MCF 10A (cell line): ENCODE results near the gene STXBP1. TPM values are rescaled to one million over a fixed set of nuclear protein-coding genes. Genes with fewer than 3 reads are reported as not detected.

ENCODE experiments used
- BruUV-seq: library from RNA; stranded (reverse); fragments of 400-500 nt; replicated peaks from 2 replicates; lab custom pipeline; 2021; lab: Mats Ljungman, UMichigan
- CTCF ChIA-PET: fragments of 300-600 bp; sonication (Branson Sonifier 250); formaldehyde crosslinking; extraction: SDS; loops from one replicate; lab custom pipeline; 2021; ENCODE audit warnings: antibody characterized with exemption, inconsistent platforms; lab: Yijun Ruan, JAX
- POLR2A ChIA-PET: fragments of 300-600, 350-650 bp; sonication (Branson Sonifier 250); formaldehyde crosslinking; extraction: SDS; loops from one replicate; lab custom pipeline; 2020; ENCODE audit warnings: antibody characterized with exemption, inconsistent platforms; lab: Yijun Ruan, JAX
- DNase-seq: peaks from one replicate; pipeline ENCODE4 v3.0.0-alpha.2; 2018; ENCODE audit not compliant: unreplicated experiment
- H3K27ac Mint-ChIP-seq: one replicate; pipeline ENCODE4 v1.8.0; 2022; ENCODE audit warnings: mild to moderate bottlenecking, low read depth, mixed read lengths; ENCODE audit not compliant: unreplicated experiment
- H3K27me3 Mint-ChIP-seq: one replicate; pipeline ENCODE4 v1.8.0; 2022; ENCODE audit warnings: mixed read lengths; ENCODE audit not compliant: insufficient read depth, unreplicated experiment
- H3K36me3 Mint-ChIP-seq: one replicate; pipeline ENCODE4 v1.8.0; 2022; ENCODE audit warnings: mild to moderate bottlenecking, moderate library complexity, mixed read lengths; ENCODE audit not compliant: insufficient read depth, unreplicated experiment
- H3K4me1 Mint-ChIP-seq: one replicate; pipeline ENCODE4 v1.8.0; 2022; ENCODE audit warnings: mixed read lengths; ENCODE audit not compliant: insufficient read depth, unreplicated experiment
- H3K4me3 Mint-ChIP-seq: one replicate; pipeline ENCODE4 v1.8.0; 2022; ENCODE audit warnings: mild to moderate bottlenecking, moderate library complexity, mixed read lengths; ENCODE audit not compliant: unreplicated experiment
- H3K9me3 Mint-ChIP-seq: one replicate; pipeline ENCODE4 v1.8.0; 2022; ENCODE audit warnings: mixed read lengths; ENCODE audit not compliant: unreplicated experiment
- CTCF ChIP-seq: fragments of 200-600 bp; IDR thresholded peaks from one replicate; pipeline ENCODE4 v1.8.0; 2022; ENCODE audit warnings: antibody characterized with exemption, mild to moderate bottlenecking; ENCODE audit not compliant: unreplicated experiment
- intact Hi-C: fragments of 100-400 bp; cut with micrococcal nuclease; formaldehyde crosslinking; loops from 2 replicates; pipeline ENCODE4 v1.14.1; 2022
- total RNA-seq: library from RNA; stranded (reverse); gene quantifications from 2 replicates; pipeline ENCODE4 v1.2.3, GENCODE V29; 2022

Gene STXBP1
- total RNA-seq, 1 experiment from 2014 or later: 20.0 TPM

GRCh38 chr9:127722055-127722745 lies 110.1 kb downstream of the STXBP1 start:
- Mint-ChIP-seq H3K4me3 (no peak overlapping the region), H3K27ac (no peak overlapping the region), H3K9me3 (no peaks in the 10 kb centered on the region), H3K36me3 (no peaks in the 10 kb centered on the region), H3K4me1 (peaks cover 27% of the 10 kb centered on the region), H3K27me3 (no peaks in the 10 kb centered on the region)
- no peak for DNase-seq
- TF ChIP-seq CTCF: no peak
- intact Hi-C loops: loop anchor here (5.0 kb wide), 1 partner anchor 110 kb away; the partner anchor contains the start of gene STXBP1
- no TSS peak for BruUV-seq
- CTCF ChIA-PET: interaction anchor here (0.6 to 1.5 kb wide), 5 partner anchors 12 to 199 kb away, joined by 3 to 8 read pairs (median 4); partner anchors contain the start of genes CDK9 and TOR2A
- POLR2A ChIA-PET: no interaction called here

- no peaks in the 10 kb centered on the region for H3K27me3 Mint-ChIP-seq
- no peaks in the 10 kb centered on the region for H3K36me3 Mint-ChIP-seq
- no peak for DNase-seq
- ChIA-PET CTCF (interaction anchor here (1.0 to 1.1 kb wide), 2 partner anchors 10 to 12 kb away, joined by 3 to 7 read pairs; partner anchors contain the start of gene TOR2A), POLR2A (no interaction called here)
- H3K4me1 Mint-ChIP-seq: peaks cover 27% of the 10 kb centered on the region
- H3K9me3 Mint-ChIP-seq: no peaks in the 10 kb centered on the region
- no TSS peak for BruUV-seq
- H3K4me3 Mint-ChIP-seq: no peak overlapping the region
- H3K27ac Mint-ChIP-seq: no peak overlapping the region
- intact Hi-C loops: loop anchor here (5.0 kb wide), 1 partner anchor 111 kb away; the partner anchor contains the start of gene STXBP1
- TF ChIP-seq CTCF: no peak
These were observed 110.9 kb downstream of the STXBP1 start for GRCh38 chr9:127723013-127723412.

DNA sequence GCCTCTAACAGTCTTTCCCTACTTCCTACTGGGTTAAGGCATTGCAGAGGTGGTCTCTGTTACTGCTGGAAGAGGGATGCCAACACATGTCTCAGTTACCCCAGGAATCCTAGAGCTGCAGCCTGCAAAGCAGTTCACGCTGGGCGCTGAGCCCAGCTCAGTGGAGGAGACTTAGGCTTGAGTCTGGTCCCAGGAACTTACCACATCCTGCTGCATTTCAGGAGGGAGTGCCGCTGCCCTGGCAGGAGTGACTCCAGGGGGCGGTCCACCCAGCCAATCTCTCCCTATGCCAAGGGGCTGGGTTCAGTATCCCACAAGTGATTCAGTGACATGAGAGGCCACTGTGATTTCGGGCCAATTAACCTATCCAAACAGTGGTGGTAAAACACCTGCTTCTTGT lies 111.4 kb downstream of the STXBP1 start:
- H3K4me3 Mint-ChIP-seq: no peak overlapping the region
- ChIA-PET CTCF (interaction anchor here (1.0 to 1.1 kb wide), 2 partner anchors 9 to 12 kb away, joined by 3 to 7 read pairs; partner anchors contain the start of gene TOR2A), POLR2A (interaction anchor here (0.6 kb wide), 1 partner anchor 232 kb away, joined by 4 read pairs; no protein-coding TSS in a partner anchor)
- H3K4me1 Mint-ChIP-seq: peaks cover 27% of the 10 kb centered on the region
- no peak for TF ChIP-seq CTCF
- H3K27ac Mint-ChIP-seq: no peak overlapping the region
- intact Hi-C loops: loop anchor here (5.0 kb wide), 1 partner anchor 111 kb away; the partner anchor contains the start of gene STXBP1
- BruUV-seq: no TSS peak
- H3K9me3 Mint-ChIP-seq: no peaks in the 10 kb centered on the region
- no peaks in the 10 kb centered on the region for H3K36me3 Mint-ChIP-seq
- H3K27me3 Mint-ChIP-seq: no peaks in the 10 kb centered on the region
- DNase-seq: peak; percentile 75

DNA sequence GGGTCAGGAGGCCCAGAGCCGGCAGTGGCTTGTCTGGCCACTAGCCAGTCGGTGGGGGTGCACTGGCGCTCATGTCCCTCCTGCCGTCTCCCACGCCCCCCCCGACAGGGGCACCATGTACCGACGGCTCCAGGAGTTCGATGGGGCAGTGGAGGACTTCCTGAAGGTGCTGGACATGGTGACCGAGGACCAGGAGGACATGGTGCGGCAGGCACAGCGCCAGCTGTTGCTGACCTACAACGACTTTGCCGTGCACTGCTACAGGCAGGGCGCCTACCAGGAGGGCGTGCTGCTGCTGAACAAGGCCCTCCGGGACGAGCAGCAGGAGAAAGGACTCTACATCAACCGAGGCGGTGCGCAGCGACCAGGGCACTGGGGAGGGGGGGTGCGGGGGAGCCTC lies 111.9 kb downstream of the STXBP1 start:
- Mint-ChIP-seq H3K27me3 (no peaks in the 10 kb centered on the region), H3K36me3 (no peaks in the 10 kb centered on the region), H3K27ac (no peak overlapping the region), H3K4me1 (peaks cover 27% of the 10 kb centered on the region), H3K4me3 (no peak overlapping the region), H3K9me3 (no peaks in the 10 kb centered on the region)
- no peak for TF ChIP-seq CTCF
- BruUV-seq: no TSS peak
- ChIA-PET CTCF (interaction anchor here (0.6 to 3.3 kb wide), 3 partner anchors 11 to 135 kb away, joined by 6 to 12 read pairs (median 7); partner anchors contain the start of gene TOR2A), POLR2A (interaction anchor here (0.6 kb wide), 1 partner anchor 231 kb away, joined by 4 read pairs; no protein-coding TSS in a partner anchor)
- DNase-seq: no peak
- intact Hi-C loops: loop anchor here (5.0 kb wide), 1 partner anchor 112 kb away; the partner anchor contains the start of gene STXBP1
